Measurements from ENCODE around the gene TCTN1. TPM values are rescaled to one million over a fixed set of nuclear protein-coding genes. Genes with fewer than 3 reads are reported as not detected.
"Not testable (repeated sequence)": the region's sequence is repeated elsewhere in the genome, so short reads cannot be mapped to it uniquely, and the experiment has no call there.

The TCTN1 gene
- total RNA-seq, 1 donor from 2014 or later: 9.7 TPM

DNA sequence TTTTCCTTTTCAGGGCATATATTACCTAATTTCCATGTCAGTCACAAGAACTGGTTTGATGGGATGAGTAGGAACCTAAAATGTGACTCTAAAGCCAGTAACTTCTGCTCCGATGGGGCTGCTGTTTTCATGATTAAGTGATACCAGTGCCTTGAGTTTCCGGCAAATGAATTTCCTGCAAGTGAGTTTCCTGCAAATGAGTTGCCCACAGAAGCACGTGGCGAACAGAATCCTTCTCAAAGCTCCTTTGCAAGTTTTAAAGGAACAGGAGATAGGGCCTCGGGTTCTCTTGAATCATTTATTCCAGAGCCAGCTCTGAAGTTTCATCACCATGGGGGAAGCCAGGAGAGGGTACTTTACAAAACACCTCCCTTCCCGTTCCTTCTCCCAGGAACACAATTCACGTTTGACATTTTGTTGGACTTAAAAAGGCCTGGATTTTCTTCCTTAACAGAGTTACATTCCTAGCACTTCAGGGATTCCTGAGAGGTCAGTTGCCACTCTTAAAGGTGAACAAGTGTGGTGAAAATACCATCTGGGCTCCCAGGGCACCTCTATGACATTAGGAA lies 28.6 kb upstream of the TCTN1 start:
- peak in 1 of 2 donors; percentile 78 for DNase-seq (ENCODE audit: low read depth in 2 of 2)

DNA sequence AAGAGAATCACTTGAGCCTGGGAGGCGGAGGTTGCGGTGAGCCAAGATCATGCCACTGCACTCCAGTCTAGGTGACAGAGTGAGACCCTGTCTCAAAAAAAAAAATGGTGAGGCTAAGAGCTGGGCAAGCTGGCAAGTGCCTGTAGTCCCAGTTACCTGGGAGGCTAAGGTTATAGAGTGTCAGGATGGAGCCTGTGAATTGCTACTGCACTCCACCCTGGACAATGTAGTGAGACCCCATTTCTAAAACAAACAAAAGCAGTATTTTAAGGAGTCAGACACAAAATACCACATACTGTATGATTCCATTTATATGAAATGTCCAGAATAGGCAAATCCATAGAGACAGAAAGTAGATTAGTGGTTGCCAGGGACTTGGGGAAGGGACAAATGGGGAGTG lies 26.8 kb upstream of the TCTN1 start:
- DNase-seq (ENCODE audit: low read depth in 2 of 2): not testable (repeated sequence)

DNA sequence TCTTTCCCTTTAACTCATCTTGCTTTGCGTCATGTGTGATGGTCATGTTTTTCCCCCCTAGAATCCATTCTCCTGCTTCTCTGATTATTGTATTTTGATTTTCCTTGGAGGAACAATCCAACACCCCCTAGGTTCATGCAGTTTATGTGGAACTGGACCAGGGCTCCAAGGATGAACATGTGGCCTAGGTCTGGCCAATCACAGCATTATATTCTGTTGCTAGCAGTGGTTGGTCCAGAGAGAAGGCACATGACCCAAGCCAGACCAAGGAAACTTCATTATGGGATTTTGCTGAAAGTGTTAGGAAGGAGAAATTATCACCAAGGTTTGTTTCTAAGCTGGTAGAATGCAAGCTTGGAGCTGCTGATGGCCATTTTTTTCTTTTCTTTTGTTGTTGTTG lies 23.9 kb upstream of the TCTN1 start:
- DNase-seq (ENCODE audit: low read depth in 2 of 2): no peak

DNA sequence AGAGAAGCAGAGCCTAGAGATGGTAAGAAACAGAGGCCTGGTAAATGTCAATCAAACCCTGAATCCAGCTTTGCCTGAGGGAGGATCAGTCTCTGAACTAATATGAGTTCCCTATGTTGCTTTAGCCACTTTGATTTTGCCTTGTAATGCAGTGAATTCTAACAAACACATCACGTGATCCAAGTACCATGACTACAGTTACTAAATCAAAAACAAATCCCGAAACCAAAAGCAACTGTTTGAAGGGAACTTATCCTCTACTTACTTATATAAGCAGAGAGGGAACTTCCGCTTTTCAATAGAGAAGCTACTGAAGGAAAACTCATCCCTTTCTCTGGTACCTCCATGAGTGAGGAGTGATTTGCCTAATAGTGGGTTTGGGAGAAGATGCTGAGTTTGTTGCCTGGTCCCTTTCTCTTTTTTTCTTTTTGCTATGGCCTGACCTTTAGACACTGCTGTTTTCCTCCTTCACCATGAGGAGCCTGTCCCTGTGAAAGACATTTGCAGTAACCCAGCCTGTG lies 23.1 kb upstream of the TCTN1 start:
- DNase-seq (ENCODE audit: low read depth in 2 of 2): peak in 1 of 2 donors; percentile 33

DNA sequence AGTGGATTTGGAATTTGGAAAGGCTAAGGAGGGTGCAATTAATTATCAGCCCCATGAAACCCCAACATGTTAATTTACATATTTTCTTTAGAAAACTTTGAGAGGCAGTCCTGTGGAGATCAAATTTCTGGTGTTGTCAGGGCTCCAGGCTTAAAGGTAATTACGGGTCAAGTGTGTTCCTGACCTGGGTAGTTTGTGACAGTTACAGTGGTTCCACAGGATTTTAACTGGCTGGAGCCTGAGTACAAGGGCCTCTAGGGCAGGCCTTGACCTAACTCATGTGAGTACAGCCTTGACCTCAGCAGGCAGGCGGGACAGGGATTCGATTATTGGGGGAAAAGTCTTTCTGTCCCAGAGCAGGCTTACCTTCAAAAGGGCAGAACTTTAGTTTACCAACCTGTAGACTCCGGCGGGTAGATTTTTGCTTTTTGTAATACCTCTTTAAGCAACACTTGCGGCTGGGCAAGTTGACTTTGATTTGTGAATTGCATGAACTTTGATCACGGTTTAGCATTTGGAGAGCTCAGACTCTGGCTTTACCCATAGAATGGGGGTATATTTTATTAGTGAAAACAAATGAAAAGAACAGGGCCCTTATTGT lies 22.4 kb upstream of the TCTN1 start:
- DNase-seq (ENCODE audit: low read depth in 2 of 2): no peak

DNA sequence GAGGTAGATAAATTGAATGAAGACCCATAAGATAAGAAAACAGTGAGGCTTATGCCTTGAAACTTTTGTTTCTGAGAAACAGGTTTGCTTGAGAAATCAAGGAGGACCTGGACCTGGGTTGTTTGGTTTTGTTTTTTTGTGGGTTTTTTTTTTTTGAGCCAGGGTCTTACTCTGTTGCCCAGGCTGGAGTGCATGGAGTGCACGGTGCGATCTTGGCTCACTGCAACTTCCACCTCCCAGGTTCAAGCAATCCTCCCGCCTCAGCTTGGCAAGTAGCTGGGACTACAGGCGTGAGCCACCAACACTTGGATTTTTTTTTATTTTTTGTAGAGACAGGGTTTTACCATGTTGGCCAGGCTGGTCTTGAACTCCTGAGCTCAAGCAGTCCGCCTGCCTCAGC lies 21.9 kb upstream of the TCTN1 start:
- DNase-seq (ENCODE audit: low read depth in 2 of 2): no peak

DNA sequence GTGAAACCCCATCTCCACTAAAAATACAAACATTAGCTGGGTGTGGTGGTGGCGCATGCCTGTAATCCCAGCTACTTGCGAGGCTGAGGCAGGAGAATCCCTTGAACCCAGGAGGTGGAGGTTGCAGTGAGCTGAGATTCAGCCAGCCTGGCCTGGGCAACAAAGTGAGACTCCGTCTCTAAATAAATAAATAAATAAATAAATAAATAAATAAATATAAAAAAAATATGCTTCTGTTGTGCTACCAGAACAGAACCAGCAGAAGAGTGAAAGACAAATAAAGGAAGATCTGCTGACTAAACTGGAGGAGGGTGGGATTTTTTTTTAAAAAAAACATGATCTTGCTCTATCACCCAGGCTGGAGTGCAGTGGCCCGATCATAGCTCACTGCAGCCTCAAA lies 21.0 kb upstream of the TCTN1 start:
- DNase-seq (ENCODE audit: low read depth in 2 of 2): not testable (repeated sequence)

DNA sequence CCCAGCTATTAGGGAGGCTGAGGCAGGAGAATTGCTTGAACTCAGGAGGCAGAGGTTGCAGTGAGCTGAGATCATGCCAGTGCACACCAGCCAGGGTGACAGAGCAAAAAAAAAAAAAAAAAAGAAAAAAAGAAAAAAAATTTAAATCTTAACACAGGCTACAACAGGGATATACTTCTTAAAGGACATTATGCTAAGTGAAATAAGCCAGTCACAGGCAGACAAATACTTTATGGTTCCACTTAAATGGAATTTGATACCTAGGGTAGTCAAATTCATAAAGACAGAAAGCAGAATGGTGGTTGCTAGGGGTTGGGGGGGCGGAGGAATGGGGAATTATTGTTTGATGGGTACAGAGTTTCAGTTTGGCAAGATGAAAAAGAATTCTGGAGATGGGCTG lies 16.0 kb upstream of the TCTN1 start:
- no peak for DNase-seq (ENCODE audit: low read depth in 2 of 2)

DNA sequence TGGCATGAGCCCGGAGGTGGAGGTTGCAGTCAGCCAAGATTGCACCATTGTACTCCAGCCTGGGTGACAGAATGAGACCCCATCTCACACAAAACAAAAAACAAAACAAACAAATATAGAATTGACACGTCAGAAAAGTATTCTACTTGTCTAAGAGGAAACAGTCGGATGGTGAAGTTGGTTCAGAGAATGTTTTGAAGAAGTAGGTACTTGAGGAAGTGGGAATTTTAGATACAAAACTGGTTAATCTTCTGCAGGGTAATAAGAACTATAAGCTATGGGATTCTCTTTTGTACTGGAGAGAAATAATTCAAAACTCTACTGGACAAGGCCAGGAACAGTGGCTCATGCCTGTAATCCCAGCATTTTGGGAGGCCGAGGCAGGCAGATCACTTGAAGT lies 14.6 kb upstream of the TCTN1 start:
- no peak for DNase-seq (ENCODE audit: low read depth in 2 of 2)

DNA sequence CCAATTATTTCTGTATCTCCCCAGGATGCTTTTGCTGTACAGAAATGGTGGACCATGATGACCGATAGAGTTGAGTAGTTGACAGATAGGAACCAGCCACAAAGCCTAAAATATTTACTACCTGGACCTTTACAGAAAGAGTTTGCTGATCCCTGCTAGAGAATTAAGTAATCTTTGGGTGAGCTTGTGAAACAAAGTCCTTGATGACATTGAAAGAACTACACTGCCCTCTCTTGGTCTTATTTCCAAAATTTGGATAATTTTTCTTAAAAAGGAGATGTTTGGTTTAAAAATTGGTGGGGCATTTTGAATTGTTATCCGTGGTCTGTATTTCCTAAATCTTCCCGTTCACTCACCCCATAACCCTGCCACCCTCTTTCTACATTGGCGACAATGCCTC lies 13.7 kb upstream of the TCTN1 start:
- peak; percentile 69 to 73 for DNase-seq (ENCODE audit: low read depth in 2 of 2)

DNA sequence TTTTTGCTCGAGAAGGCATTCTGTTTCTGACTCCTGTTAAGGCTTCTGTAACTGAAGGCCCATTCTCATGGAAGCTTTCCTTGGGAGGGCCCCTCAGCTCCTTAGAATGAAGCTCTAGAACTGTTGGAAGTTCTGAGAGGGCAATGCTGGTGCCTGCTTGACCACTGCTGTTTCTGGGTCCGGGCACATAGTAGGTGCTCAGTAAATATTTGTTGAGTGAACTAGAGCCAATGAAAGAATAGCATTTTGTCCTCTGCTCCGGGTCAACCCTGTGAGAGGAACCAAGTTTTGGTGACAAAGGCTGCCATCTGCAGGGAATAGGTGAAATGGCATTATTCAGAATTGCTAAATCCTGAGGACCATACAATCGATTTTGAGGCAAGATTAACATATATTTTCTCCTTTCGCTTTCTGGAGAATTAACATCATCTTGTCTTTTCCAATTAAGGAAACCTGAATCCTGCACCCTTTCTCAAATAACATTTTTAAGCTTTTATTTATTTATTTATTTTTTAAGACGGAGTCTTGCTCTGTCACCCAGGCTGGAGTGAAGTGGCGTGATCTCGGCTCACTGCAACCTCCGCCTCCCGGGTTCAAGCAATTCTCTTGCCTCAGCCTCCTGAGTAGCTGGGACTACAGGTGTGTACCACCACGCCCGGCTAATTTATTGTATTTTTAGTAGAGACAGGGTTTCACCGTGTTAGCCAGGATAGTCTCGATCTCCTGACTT lies 11.7 kb upstream of the TCTN1 start:
- DNase-seq (ENCODE audit: low read depth in 2 of 2): peak; percentile 70 to 73

DNA sequence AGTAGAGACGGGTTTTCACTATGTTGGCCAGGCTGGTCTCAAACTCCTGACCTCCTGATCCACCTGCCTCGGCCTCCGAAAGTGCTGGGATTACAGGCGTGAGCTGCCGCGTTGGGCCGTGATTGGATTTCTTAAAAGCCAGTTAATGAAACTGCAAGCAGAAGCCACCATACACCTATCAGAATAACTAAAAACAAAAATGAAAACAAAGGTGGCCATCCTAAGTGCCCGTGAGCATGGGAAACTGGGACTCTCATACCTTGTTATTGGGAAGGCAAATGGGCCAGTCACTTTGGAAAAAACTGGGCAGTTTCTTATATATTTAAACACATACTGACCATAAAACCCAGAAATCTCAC lies 7.7 kb upstream of the TCTN1 start:
- no peak for DNase-seq (ENCODE audit: low read depth in 2 of 2)

DNA sequence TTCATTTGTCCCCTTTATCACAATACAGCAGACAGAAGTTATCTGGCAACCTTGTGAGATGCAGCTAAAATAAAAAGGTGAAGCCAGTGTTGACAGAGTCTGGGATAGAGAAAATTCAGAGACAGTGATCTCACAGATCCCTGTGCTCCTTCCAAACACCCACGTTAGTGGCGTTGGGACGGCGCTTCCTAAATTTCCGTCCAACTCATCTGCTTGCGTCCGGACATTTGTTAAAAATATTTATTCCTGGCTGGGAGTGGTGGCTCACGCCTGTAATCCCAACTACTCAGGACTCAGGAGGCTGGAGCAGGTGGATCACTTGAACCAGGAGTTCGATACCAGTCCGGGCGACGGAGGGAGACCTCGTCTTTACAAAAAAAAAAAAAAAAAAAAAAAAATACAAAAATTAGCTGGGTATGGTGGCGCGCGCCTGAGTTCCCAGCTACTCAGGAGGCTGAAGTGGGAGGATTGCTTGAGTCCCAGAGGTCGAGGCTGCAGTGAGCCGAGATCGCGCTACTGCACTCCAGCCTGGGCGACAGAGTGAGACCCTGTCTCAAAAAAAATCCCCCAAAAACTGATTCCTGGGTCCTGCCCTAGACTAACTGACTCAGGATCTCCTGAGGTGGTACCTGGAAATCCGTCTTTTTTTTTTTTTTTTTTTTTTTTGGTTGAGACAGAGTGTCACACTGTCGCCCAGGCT lies 708 bp upstream of the TCTN1 start:
- no peak for DNase-seq (ENCODE audit: low read depth in 2 of 2)

DNA sequence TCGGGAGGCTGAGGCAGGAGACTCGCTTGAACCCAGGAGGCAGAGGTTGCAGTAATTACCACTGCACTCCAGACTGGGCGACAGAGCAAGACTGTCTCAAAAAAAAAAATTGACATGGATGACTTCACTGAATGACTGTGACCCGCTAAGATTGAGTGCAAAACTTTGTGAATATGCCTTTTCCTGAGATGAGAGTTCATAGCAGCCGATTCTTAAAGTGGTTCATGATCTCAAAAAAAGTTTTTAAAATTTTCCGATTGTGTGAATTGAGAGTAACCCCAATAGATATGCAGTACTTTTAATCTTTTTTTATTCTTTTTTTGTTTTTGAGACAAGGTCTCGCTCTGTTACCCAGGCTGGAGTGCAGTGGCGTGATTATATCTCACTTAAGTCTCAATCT lies 1.2 kb downstream of the TCTN1 start:
- no peak for DNase-seq (ENCODE audit: low read depth in 2 of 2)

DNA sequence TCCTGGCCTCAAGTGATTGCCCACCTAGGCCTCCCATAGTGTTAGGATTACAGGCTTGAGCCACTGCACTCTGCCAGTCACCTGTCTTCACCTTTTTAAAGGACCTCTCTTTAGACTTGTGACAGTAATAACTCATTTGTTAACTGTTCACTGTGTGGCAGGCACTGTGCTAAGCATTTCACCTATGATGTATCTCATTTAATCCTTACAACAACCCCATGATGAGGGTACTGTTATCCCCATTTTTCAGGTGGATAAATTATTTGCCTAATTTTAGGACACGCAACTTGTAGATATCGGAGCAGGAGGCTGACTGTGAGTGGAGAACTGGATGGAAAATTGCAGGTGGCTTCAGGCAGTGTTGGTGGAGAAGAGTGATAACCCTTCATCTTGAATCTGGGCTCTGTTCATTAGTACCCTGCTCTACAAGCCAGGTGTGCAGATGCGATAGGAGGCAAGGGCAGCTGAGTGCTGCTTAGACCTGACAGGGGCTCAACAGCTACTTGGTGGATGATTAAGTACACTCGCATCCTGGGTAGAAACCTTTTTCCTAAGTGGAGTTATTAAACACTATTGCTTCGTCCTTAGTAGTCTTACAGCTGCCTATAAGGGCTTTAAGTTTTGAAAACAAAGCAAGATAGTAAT lies 2.7 kb downstream of the TCTN1 start:
- no peak for DNase-seq (ENCODE audit: low read depth in 2 of 2)

DNA sequence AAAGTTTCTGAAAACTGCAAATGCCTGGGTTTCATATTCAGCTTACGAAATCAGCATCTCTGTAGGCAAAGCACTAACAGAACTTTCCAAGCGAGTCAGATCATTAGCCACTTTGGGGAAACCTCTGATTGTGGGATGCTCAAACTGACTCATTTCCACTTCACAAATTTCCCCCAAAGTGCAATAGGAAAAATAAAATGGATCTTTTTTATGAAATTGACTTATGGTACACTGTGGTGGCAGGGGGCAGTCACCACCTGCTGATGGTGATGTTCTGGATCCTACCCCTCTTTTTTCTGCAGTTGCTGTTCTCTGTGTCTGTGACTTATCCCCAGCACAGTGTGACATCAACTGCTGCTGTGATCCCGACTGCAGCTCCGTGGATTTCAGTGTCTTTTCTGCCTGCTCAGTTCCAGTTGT lies 5.6 kb downstream of the TCTN1 start:
- peak in 1 of 2 donors; percentile 32 for DNase-seq (ENCODE audit: low read depth in 2 of 2)

DNA sequence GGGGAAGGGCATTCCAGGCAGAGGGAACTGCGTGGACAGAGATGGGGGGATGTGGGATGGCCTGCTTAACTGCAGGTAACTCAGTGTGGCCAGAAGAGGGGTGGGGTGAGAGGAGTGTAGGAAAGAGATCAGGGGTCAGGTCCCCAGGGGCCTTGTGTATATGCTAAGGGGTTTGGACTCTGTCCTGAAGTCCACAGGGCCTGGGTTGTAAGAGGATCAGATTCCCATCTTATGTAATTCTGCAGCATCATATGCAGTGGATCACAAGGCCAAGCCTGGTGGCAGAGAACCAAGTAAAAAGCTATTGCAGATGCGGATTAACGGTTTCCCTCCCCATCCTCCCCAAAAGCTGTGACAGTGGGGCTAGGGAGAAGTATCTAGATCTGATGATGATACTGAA lies 8.7 kb downstream of the TCTN1 start:
- no peak for DNase-seq (ENCODE audit: low read depth in 2 of 2)

DNA sequence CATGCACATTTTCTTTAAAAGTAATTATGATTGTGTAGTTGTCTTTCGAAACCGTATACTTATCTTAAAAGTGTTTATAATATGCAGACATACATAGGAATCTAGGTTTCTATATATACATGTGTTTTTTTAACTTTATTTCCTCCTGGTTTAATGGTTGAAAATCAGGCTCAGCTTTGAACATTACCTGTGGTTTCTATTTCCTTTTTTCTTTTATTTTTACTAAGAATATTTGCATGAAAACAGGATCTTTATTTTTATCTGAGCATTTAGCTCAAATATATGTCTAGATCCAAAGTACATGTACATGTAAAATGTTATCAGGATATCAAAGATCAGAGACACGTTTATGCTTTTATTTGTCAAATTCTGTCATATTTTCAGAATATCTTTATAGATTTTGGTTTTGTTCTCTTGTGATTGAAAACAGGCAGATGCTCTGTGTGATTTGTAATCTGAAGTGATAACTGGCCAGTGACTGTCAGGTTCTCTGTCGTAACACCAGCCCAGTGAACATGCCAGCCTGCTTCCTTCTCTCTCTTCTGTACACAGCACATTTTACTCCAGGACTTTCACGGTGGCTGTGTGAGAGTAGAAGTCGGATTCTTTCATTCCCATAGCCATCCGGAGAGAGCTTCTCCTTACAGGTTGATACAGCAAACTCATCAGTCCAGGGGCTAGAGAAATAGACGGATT lies 13.7 kb downstream of the TCTN1 start:
- no peak for DNase-seq (ENCODE audit: low read depth in 2 of 2)

DNA sequence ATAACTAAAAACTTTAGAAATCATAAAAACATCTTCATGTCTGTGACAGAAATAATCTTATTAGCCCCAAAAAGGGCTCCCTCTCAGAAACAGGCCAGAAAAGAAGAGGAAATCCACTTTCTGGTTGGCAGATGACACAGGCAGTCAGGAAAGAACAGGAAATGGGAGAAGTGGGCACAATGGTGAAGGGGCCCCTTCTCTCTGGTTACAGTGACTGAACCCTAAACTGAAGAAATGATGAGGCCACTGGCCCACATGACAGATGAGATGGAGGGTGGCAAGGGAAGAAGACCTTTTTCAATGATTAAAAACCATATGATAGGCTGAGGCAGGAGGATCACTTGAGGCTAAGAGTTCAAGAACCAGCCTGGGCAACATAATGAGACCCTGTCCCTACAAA lies 21.1 kb downstream of the TCTN1 start:
- no peak for DNase-seq (ENCODE audit: low read depth in 2 of 2)

DNA sequence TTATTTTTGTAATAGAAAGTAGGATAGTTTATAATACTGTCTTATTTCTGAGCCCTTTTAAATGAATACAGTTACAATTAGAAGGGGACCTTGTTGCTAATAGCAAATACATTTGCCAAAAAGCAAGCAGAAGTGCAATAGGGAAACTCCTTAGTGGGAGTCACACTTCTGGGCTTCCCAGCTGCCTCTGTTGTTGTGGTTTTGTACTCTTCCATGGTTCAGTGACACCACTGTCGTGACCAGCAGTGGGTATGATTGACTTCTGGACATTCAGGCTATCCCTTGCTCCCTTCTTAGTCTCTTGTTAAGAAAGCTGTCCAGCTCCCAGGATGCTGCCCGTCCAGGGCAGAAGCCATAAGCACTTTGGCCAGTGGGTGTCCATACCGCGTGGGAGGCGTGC lies 22.6 kb downstream of the TCTN1 start:
- no peak for DNase-seq (ENCODE audit: low read depth in 2 of 2)

DNA sequence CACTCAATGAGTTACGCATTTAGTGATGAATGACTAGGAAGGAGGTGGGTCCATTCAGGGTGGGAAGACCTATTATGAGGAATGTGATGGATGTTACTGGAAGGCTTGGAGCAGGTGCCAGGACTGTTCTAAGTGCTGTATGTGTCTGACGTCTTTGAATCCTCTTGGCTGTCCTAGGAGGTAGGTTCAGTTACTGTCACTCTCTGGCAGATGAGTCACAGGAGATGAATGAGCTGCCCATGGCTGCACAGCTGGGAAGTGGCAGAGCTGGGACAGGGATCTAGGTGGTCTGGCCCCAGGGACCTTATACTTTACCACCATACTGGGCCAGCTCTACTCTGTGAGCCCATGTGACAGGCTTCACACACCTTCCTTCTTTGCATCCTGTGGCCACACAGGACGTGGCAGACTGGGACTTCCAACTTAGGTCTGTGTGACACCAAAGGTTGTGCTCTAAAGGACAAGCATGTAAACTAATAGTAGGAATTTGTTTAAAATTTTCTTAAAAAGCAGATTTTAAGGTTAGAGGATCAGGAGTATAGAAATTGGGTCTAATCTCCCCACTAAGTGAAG lies 24.0 kb downstream of the TCTN1 start:
- no peak for DNase-seq (ENCODE audit: low read depth in 2 of 2)
